Measurements from ENCODE around the gene ZNF134. TPM values are rescaled to one million over a fixed set of nuclear protein-coding genes. Genes with fewer than 3 reads are reported as not detected.

Gene ZNF134
- total and polyA plus RNA-seq, 2 experiments from 2014 or later = 10.7 to 24.3 TPM

- H2AFZ ChIP-seq = peak overlapping the region; percentile 74
- H3K9me3 ChIP-seq (ENCODE audit: low read depth) = no peaks in the 10 kb centered on the region
- H3K27ac ChIP-seq = peak overlapping the region; percentile 69
- no peaks in the 10 kb centered on the region for H3K4me1 ChIP-seq (ENCODE audit: insufficient read depth)
- no peaks in the 10 kb centered on the region for H3K79me2 ChIP-seq
- no peaks in the 10 kb centered on the region for H3K9me2 ChIP-seq (replicated peaks; ENCODE audit: insufficient read depth)
- H3K4me2 ChIP-seq = no peak overlapping the region
- DNase-seq (ENCODE audit: low spot score) = no peak
- no peaks in the 10 kb centered on the region for H3K27me3 ChIP-seq
- H4K20me1 ChIP-seq (ENCODE audit: insufficient read depth, poor library complexity, severe bottlenecking) = no peaks in the 10 kb centered on the region
- 85% methylated on average over 9 of the region's 9 CpGs for WGBS (ENCODE audit: low lambda C conversion rate, missing lambda C conversion rate)
- H3K4me3 ChIP-seq = no peak overlapping the region
- no peaks in the 10 kb centered on the region for H3K36me3 ChIP-seq (replicated peaks; ENCODE audit: insufficient read depth, low read depth)
- TF ChIP-seq CTCF (IDR thresholded peaks at IDR 0.05; ENCODE audit: poor library complexity) (no peak), EZH2 (IDR thresholded peaks at IDR 0.05; ENCODE audit: borderline replicate concordance) (no peak), EZH2phosphoT487 (IDR thresholded peaks at IDR 0.05; ENCODE audit: low read depth, severe bottlenecking, unreplicated experiment) (no peak)
Measured at GRCh38 chr19:57665261-57665806, 51.3 kb downstream of the ZNF134 start.

DNA sequence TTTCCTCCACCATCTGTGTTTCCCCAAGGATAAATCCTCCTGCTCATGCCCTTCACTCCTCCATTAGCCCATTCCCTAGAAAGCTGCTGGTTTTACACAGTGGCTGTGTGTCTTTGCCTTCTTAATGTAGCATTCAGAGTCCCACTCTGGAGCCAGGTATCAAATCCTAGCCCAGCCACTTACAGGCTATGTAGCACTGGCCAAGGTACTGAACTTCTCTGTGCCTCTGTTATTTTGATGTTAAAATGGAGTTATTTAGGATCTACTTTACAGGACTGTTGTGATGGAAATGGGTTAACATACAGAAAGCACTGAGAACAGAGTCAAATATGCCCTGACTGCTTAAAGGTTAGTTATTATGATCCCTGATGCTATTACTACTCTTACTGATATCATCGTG, 53.2 kb downstream of the ZNF134 start:
- 85% methylated on average over 1 of the region's 1 CpG for WGBS (ENCODE audit: low lambda C conversion rate, missing lambda C conversion rate)
- Histone ChIP-seq H3K4me2 (no peak overlapping the region), H3K4me3 (no peak overlapping the region), H4K20me1 (ENCODE audit: insufficient read depth, poor library complexity, severe bottlenecking) (no peaks in the 10 kb centered on the region), H3K9me3 (ENCODE audit: low read depth) (no peaks in the 10 kb centered on the region), H3K9me2 (replicated peaks; ENCODE audit: insufficient read depth) (no peaks in the 10 kb centered on the region), H3K4me1 (ENCODE audit: insufficient read depth) (no peaks in the 10 kb centered on the region), H3K36me3 (replicated peaks; ENCODE audit: insufficient read depth, low read depth) (no peaks in the 10 kb centered on the region), H3K27me3 (no peaks in the 10 kb centered on the region), H3K79me2 (no peaks in the 10 kb centered on the region), H3K27ac (no peak overlapping the region), H2AFZ (no peak overlapping the region)
- no peak for TF ChIP-seq EZH2 (IDR thresholded peaks at IDR 0.05; ENCODE audit: borderline replicate concordance)
- TF ChIP-seq CTCF (IDR thresholded peaks at IDR 0.05; ENCODE audit: poor library complexity) = no peak
- no peak for TF ChIP-seq EZH2phosphoT487 (IDR thresholded peaks at IDR 0.05; ENCODE audit: low read depth, severe bottlenecking, unreplicated experiment)
- no peak for DNase-seq (ENCODE audit: low spot score)

- H3K27ac ChIP-seq = no peak within 1 kb of the TSS
- H3K4me1 ChIP-seq (ENCODE audit: insufficient read depth) = no peaks in the 10 kb centered on the region
- WGBS (ENCODE audit: low lambda C conversion rate, missing lambda C conversion rate) = 94% methylated on average over 2 of the region's 2 CpGs
- H3K36me3 ChIP-seq (replicated peaks; ENCODE audit: insufficient read depth, low read depth) = no peaks in the 10 kb centered on the region
- no peak for TF ChIP-seq CTCF (IDR thresholded peaks at IDR 0.05; ENCODE audit: poor library complexity)
- no peak for TF ChIP-seq EZH2 (IDR thresholded peaks at IDR 0.05; ENCODE audit: borderline replicate concordance)
- no peak for TF ChIP-seq EZH2phosphoT487 (IDR thresholded peaks at IDR 0.05; ENCODE audit: low read depth, severe bottlenecking, unreplicated experiment)
- no peaks in the 10 kb centered on the region for H3K79me2 ChIP-seq
- no peaks in the 10 kb centered on the region for H3K27me3 ChIP-seq
- H4K20me1 ChIP-seq (ENCODE audit: insufficient read depth, poor library complexity, severe bottlenecking) = no peaks in the 10 kb centered on the region
- H3K9me3 ChIP-seq (ENCODE audit: low read depth) = no peaks in the 10 kb centered on the region
- H3K4me2 ChIP-seq = no peak within 1 kb of the TSS
- DNase-seq (ENCODE audit: low spot score) = no peak
- H2AFZ ChIP-seq = no peak within 1 kb of the TSS
- no peaks in the 10 kb centered on the region for H3K9me2 ChIP-seq (replicated peaks; ENCODE audit: insufficient read depth)
- no peak within 1 kb of the TSS for H3K4me3 ChIP-seq
Measured at GRCh38 chr19:57668635-57669034, 54.6 kb downstream of the ZNF134 start, which contains the start of gene ZSCAN4. Gene ZSCAN4, plus strand, starts transcription at chr19:57668935. Its CDS starts 7,211 bp downstream, at chr19:57676146.
